ENCODE results near the gene PPEF2. TPM values are rescaled to one million over a fixed set of nuclear protein-coding genes. Genes with fewer than 3 reads are reported as not detected.

Gene PPEF2
- polyA plus RNA-seq, 1 experiment = not detected

DNA sequence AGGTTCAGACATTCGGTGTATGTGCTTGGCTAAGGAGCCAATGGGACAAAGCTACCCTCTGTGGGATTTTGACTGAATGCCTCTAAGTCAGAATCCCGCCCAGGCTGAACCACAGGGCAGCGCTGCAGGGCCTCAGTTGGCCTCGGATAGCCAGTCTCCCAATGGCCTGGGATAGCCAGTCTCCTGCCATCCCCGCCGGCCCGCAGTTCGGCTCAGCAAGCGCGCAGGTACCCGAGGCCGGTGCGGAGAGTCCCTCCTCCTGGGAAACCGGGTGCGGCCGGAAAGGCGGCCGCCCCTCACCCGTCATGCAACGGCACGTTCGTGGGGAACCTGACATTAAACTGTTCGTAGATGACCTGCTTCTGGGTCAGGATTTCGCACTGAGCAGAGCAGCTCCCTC is 16.1 kb downstream of the PPEF2 start:
- DNase-seq (ENCODE audit: low read depth) = no peak
- Histone ChIP-seq H3K36me3 (ENCODE audit: control insufficient read depth, insufficient read depth, low read length) (no peaks in the 10 kb centered on the region), H3K27me3 (ENCODE audit: control insufficient read depth, insufficient read depth, low read length) (peaks cover 11% of the 10 kb centered on the region; the same call in 1 of the 2 replicates), H3K4me3 (ENCODE audit: low read depth, low read length) (no peak overlapping the region)
- POLR2A ChIA-PET = no interaction called here
- CTCF ChIA-PET = interaction anchor here (1.0 to 2.3 kb wide), 2 partner anchors 10 to 11 kb away, joined by 5 to 9 read pairs; no protein-coding TSS in a partner anchor
- no peak for TF ChIP-seq CTCF (IDR thresholded peaks at IDR 0.05; ENCODE audit: insufficient read depth, low read depth, low read length)

GRCh38 chr4:75881476-75881875 is 20.8 kb downstream of the PPEF2 start:
- Histone ChIP-seq H3K4me3 (ENCODE audit: low read depth, low read length) (no peak overlapping the region), H3K27me3 (ENCODE audit: control insufficient read depth, insufficient read depth, low read length) (peaks cover 1% of the 10 kb centered on the region; the same call in 1 of the 2 replicates), H3K36me3 (ENCODE audit: control insufficient read depth, insufficient read depth, low read length) (no peaks in the 10 kb centered on the region)
- no peak for DNase-seq (ENCODE audit: low read depth)
- ChIA-PET POLR2A (no interaction called here), CTCF (interaction anchor here (1.3 kb wide), 1 partner anchor 14 kb away, joined by 8 read pairs; no protein-coding TSS in a partner anchor)
- no peak for TF ChIP-seq CTCF (IDR thresholded peaks at IDR 0.05; ENCODE audit: insufficient read depth, low read depth, low read length)

GRCh38 chr4:75880278-75880677 is 22.0 kb downstream of the PPEF2 start:
- no peak for TF ChIP-seq CTCF (IDR thresholded peaks at IDR 0.05; ENCODE audit: insufficient read depth, low read depth, low read length)
- CTCF ChIA-PET = interaction anchor here (2.5 kb wide), 1 partner anchor 15 kb away, joined by 8 read pairs; no protein-coding TSS in a partner anchor
- POLR2A ChIA-PET = no interaction called here
- DNase-seq (ENCODE audit: low read depth) = no peak
- H3K36me3 ChIP-seq (ENCODE audit: control insufficient read depth, insufficient read depth, low read length) = no peaks in the 10 kb centered on the region
- H3K4me3 ChIP-seq (ENCODE audit: low read depth, low read length) = no peak overlapping the region
- H3K27me3 ChIP-seq (ENCODE audit: control insufficient read depth, insufficient read depth, low read length) = peaks cover 3% of the 10 kb centered on the region

GRCh38 chr4:75878246-75878756 is 24.0 kb downstream of the PPEF2 start:
- no peak for DNase-seq (ENCODE audit: low read depth)
- ChIA-PET POLR2A (no interaction called here), CTCF (interaction anchor here (2.5 kb wide), 1 partner anchor 17 kb away, joined by 8 read pairs; no protein-coding TSS in a partner anchor)
- Histone ChIP-seq H3K27me3 (ENCODE audit: control insufficient read depth, insufficient read depth, low read length) (peaks cover 3% of the 10 kb centered on the region), H3K4me3 (ENCODE audit: low read depth, low read length) (no peak overlapping the region), H3K36me3 (ENCODE audit: control insufficient read depth, insufficient read depth, low read length) (no peaks in the 10 kb centered on the region)
- no peak for TF ChIP-seq CTCF (IDR thresholded peaks at IDR 0.05; ENCODE audit: insufficient read depth, low read depth, low read length)

DNA sequence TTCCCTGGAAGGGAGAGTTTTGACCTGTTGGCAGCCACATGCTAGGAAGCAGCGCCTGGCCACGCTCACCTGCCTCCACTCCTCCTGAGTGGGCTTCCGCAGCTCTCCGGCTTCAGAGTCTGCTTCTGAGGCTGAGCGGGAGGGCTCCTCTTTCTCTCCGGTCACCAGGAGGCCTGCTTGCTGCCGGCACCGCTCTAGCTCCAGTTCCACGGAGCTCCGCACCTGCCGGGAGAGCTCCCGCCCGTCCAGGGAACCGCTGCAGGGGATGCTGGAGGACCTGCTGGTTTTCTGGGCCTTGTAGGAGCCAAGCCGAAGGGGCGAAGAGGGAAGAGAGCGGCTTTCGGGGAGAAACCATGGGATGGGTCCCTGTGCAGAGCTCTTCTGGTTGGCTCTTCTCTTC is 26.0 kb downstream of the PPEF2 start:
- TF ChIP-seq CTCF (IDR thresholded peaks at IDR 0.05; ENCODE audit: insufficient read depth, low read depth, low read length) = no peak
- CTCF ChIA-PET = interaction anchor here (1.1 kb wide), 1 partner anchor 21 kb away, joined by 5 read pairs; no protein-coding TSS in a partner anchor
- POLR2A ChIA-PET = no interaction called here

More for the DNA sequence above, 26.0 kb downstream of the PPEF2 start:
- H3K36me3 ChIP-seq (ENCODE audit: control insufficient read depth, insufficient read depth, low read length) = no peaks in the 10 kb centered on the region
- DNase-seq (ENCODE audit: low read depth) = no peak
- no peak overlapping the region for H3K4me3 ChIP-seq (ENCODE audit: low read depth, low read length)
- H3K27me3 ChIP-seq (ENCODE audit: control insufficient read depth, insufficient read depth, low read length) = peaks cover 4% of the 10 kb centered on the region
